ENCODE measurements around the gene FAM163A.

DNA sequence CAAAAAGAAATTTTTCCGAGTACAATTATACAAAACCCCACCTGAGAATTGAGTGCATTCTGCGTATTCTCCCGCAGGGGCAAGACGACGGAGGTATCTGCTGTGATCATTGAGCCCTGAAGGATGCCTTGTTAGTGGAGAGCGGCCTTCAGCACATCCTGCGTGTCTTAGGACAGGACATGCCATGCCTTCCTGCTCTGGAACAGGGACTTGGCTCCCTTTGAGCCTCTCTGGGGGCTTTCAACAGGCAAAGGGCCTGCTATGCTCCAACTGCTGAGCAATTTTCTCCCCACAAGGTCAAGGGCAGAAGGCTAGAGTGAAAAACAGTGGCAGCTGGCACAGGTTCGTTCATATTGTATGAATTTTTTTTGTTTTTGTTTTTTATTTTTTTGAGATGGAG lies 82.1 kb downstream of the FAM163A start:
- TF ChIP-seq, protein P1, sequence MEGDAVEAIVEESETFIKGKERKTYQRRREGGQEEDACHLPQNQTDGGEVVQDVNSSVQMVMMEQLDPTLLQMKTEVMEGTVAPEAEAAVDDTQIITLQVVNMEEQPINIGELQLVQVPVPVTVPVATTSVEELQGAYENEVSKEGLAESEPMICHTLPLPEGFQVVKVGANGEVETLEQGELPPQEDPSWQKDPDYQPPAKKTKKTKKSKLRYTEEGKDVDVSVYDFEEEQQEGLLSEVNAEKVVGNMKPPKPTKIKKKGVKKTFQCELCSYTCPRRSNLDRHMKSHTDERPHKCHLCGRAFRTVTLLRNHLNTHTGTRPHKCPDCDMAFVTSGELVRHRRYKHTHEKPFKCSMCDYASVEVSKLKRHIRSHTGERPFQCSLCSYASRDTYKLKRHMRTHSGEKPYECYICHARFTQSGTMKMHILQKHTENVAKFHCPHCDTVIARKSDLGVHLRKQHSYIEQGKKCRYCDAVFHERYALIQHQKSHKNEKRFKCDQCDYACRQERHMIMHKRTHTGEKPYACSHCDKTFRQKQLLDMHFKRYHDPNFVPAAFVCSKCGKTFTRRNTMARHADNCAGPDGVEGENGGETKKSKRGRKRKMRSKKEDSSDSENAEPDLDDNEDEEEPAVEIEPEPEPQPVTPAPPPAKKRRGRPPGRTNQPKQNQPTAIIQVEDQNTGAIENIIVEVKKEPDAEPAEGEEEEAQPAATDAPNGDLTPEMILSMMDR (conservative IDR thresholded peaks at IDR 0.05 in 1 of 2, IDR thresholded peaks at IDR 0.05 in 1 of 2; ENCODE audit: low read depth in 1 of 2, low read length in 2 of 2): no peak
- TF ChIP-seq EZH2 (IDR thresholded peaks at IDR 0.05; ENCODE audit: low read length, missing control alignments): no peak

Measured in fibroblast of lung (primary cell).